ENCODE measurements around the gene SOX9. TPM values are rescaled to one million over a fixed set of nuclear protein-coding genes. Genes with fewer than 3 reads are reported as not detected.
"Not testable (repeated sequence)": the region's sequence is repeated elsewhere in the genome, so short reads cannot be mapped to it uniquely, and the experiment has no call there.

The SOX9 gene
- polyA plus RNA-seq, 5 donors, result 52.9 to 79.0 (median 57.5) TPM

GRCh38 chr17:72110231-72110941, 10.4 kb upstream of the SOX9 start:
- DNase-seq, result no peak

- DNase-seq, result no peak
Measured at GRCh38 chr17:72110942-72111318, 9.9 kb upstream of the SOX9 start.

- DNase-seq, result no peak
Measured at GRCh38 chr17:72111336-72111923, 9.4 kb upstream of the SOX9 start.

- not testable (repeated sequence) for DNase-seq
Measured at GRCh38 chr17:72111926-72112325, 8.9 kb upstream of the SOX9 start.

GRCh38 chr17:72113751-72114150, 7.1 kb upstream of the SOX9 start:
- DNase-seq, result no peak

- no peak for DNase-seq
Measured at GRCh38 chr17:72115781-72116525, 4.9 kb upstream of the SOX9 start.

- no peak for DNase-seq
Measured at GRCh38 chr17:72116661-72117521, 3.9 kb upstream of the SOX9 start.

GRCh38 chr17:72117535-72118334, 3.1 kb upstream of the SOX9 start:
- DNase-seq, result no peak

GRCh38 chr17:72118335-72119076, 2.3 kb upstream of the SOX9 start:
- peak in 1 of 2 donors; percentile 79 for DNase-seq

GRCh38 chr17:72119077-72119872, 1.5 kb upstream of the SOX9 start:
- no peak for DNase-seq

GRCh38 chr17:72119873-72120641, 763 bp upstream of the SOX9 start:
- DNase-seq, result peak in 1 of 2 donors; percentile 65

- peak in 1 of 2 donors; percentile 55 for DNase-seq
Measured at GRCh38 chr17:72121164-72122009, 567 bp downstream of the SOX9 start.

- DNase-seq, result no peak
Measured at GRCh38 chr17:72122010-72122764, 1.4 kb downstream of the SOX9 start.

- peak in 1 of 2 donors; percentile 57 for DNase-seq
Measured at GRCh38 chr17:72122765-72123529, 2.1 kb downstream of the SOX9 start.

- no peak for DNase-seq
Measured at GRCh38 chr17:72123530-72124437, 3.0 kb downstream of the SOX9 start.
